PC-9 (cell line): ENCODE data around the gene SEC24B.

ENCODE experiments used
- CTCF ChIP-seq: fragments of 200-600 bp; sonication (generic); conservative IDR thresholded peaks from 2 replicates; pipeline ENCODE4 v1.6.1; 2017; ENCODE audit warnings: mixed run types, antibody characterized with exemption, mild to moderate bottlenecking, moderate library complexity
- EZH2 ChIP-seq: fragments of 200-600 bp; sonication (generic); IDR thresholded peaks from 2 replicates; pipeline ENCODE4 v1.8.0; 2017; ENCODE audit warnings: antibody characterized with exemption, low read depth

DNA sequence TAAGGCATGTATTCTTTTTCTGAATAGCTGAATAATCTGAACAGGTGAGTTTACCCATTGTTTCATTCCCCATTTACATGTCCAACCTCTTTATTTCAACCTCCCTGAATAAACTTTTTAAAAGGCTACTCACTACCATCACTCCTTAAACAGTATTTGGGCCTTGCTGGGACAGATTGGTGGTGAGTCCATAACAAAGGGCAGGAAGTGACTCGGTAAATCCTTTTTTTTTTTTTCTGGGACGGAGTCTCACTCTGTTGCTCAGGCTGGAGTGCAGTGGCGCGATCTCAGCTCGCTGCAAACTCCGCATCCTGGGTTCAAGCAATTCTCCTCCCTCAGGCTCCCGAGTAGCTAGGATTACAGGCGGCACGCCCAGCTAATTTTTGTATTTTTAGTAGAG is 23.4 kb upstream of the SEC24B start:
- TF ChIP-seq EZH2 (no peak), CTCF (no peak)
